Nephron progenitor cell (in vitro differentiated cells): ENCODE results near the gene NOM1.

Experiments used
- DNase-seq: peaks from one replicate; pipeline ENCODE4 v3.0.0; 2021
- H3K27ac Mint-ChIP-seq: 2 replicates; pipeline ENCODE4 v1.8.0; 2021; ENCODE audit warnings: mild to moderate bottlenecking, moderate library complexity, mixed read lengths
- H3K27me3 Mint-ChIP-seq: 2 replicates; pipeline ENCODE4 v1.8.0; 2021; ENCODE audit warnings: mild to moderate bottlenecking, low read depth, mixed read lengths; ENCODE audit not compliant: poor library complexity
- H3K36me3 Mint-ChIP-seq: 2 replicates; pipeline ENCODE4 v1.8.0; 2021; ENCODE audit warnings: low read depth, mixed read lengths
- H3K4me1 Mint-ChIP-seq: 2 replicates; pipeline ENCODE4 v1.8.0; 2021; ENCODE audit warnings: mixed read lengths
- H3K4me3 Mint-ChIP-seq: 2 replicates; pipeline ENCODE4 v1.8.0; 2021; ENCODE audit warnings: mild to moderate bottlenecking, moderate library complexity, mixed read lengths
- H3K9me3 Mint-ChIP-seq: 2 replicates; pipeline ENCODE4 v1.8.0; 2021; ENCODE audit warnings: mild to moderate bottlenecking, moderate library complexity, mixed read lengths
- CTCF ChIP-seq: fragments of 200-600 bp; sonication (generic); IDR thresholded peaks from 2 replicates; pipeline ENCODE4 v1.5.0; 2021; ENCODE audit warnings: antibody characterized with exemption

Gene NOM1

GRCh38 chr7:156994417-156994816 is 44.9 kb downstream of the NOM1 start:
- DNase-seq: no peak
- no peak overlapping the region for H3K27ac Mint-ChIP-seq
- H3K36me3 Mint-ChIP-seq: no peaks in the 10 kb centered on the region
- H3K9me3 Mint-ChIP-seq: peaks cover 13% of the 10 kb centered on the region
- no peak overlapping the region for H3K4me3 Mint-ChIP-seq
- H3K27me3 Mint-ChIP-seq: peaks cover 80% of the 10 kb centered on the region
- TF ChIP-seq CTCF: no peak
- H3K4me1 Mint-ChIP-seq: peaks cover 15% of the 10 kb centered on the region

DNA sequence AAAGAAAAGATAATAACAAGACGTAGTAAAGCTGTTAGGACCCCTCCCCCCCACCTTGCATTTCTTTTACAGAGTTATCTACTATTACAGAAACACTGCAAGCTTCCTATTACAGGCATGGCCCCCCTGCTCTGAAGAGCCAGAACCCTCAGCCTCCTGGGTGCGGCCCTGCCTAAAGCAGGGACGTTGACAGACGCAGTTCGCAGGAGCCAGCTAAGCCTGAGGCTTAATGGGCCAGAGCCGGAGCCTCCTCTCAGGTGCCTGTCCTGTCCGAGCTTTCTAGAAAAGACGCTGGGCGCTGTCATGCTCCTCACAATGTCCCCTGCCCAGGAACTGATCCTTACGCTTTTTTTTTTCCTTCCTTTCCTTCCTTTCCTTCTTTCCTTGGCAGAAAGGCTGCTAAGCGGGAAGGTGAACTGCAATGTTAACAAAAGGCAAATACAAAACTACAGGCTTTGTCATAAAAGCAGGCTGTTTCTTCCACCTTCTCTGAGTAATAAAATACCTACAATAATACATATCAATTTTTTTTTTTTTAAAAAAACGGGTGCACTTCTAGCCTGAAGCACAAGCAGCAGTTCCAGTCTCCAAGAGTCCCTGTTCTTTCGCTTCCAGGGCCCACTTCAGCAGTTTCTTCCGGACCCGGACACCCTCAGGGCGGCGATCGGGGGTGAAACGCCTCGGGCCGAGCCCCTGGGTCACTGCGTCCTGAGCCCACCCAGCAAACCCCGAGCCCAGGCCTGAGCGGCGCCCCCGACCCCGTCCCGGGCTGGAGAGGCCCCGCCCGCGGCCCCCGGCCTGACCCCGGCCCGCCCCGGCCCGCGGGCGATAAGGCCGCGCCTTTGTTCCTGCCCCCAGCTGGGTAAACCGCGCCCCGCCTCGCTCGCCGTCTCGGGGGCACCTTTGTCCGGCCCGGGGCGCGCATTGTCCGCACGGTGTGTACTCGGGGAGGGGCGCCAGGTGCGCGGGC is 49.8 kb downstream of the NOM1 start:
- peaks cover 30% of the 10 kb centered on the region for H3K4me1 Mint-ChIP-seq
- H3K9me3 Mint-ChIP-seq: peaks cover 18% of the 10 kb centered on the region
- H3K27ac Mint-ChIP-seq: no peak overlapping the region
- no peak for TF ChIP-seq CTCF
- DNase-seq: no peak
- H3K36me3 Mint-ChIP-seq: no peaks in the 10 kb centered on the region
- peaks cover 97% of the 10 kb centered on the region for H3K27me3 Mint-ChIP-seq
- H3K4me3 Mint-ChIP-seq: peak overlapping the region; percentile 13

GRCh38 chr7:156999958-157000726 is 50.6 kb downstream of the NOM1 start:
- H3K36me3 Mint-ChIP-seq: no peaks in the 10 kb centered on the region
- peak overlapping the region; percentile 61 for H3K4me3 Mint-ChIP-seq
- H3K4me1 Mint-ChIP-seq: peaks cover 38% of the 10 kb centered on the region
- no peak overlapping the region for H3K27ac Mint-ChIP-seq
- no peak for DNase-seq
- TF ChIP-seq CTCF: no peak
- peaks cover 97% of the 10 kb centered on the region for H3K27me3 Mint-ChIP-seq
- H3K9me3 Mint-ChIP-seq: peaks cover 18% of the 10 kb centered on the region

DNA sequence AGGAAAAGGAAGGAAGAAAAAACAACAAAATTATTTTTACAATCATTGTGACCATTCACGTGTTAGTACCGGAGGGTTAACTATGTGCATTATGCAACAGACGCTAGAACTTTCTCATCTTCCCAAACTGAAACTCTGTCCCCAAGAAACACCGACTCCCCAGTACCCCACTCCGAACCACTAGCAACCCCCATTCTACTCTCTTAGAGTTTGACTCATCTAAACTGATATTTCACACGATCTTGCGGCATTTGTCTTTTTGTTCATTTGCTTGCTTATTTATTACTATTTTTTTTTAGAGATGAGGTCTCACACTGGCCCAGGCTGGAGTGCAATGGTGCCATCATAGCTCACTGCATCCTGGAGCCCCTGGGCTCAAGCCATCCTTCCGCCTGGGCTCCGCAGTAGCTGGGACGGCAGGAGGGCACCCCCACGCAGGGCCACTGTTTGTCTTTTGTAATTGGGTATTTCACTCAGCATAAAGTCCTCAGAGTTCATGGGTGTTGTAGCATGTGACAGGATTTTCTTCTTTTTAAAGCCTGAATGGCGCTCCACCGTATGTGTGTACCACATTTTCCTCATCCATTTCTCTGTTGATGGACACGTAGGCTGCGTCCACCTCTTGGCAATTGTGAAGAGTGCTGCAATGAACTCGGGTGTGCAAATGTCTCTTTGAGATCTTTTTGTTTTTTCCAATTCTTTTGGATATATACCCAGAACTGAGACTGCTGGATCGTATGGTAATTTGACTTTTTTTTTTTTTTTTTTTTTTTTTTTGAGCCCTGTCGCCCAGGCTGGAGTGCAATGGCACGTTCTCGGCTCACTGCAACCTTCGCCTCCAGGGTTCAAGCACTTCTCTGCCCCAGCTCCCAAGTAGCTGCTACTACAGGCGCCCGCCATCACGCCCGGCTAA is 51.5 kb downstream of the NOM1 start:
- no peak for TF ChIP-seq CTCF
- DNase-seq: no peak
- H3K9me3 Mint-ChIP-seq: peaks cover 18% of the 10 kb centered on the region
- peaks cover 100% of the 10 kb centered on the region for H3K27me3 Mint-ChIP-seq
- H3K4me3 Mint-ChIP-seq: peak overlapping the region; percentile 58
- H3K27ac Mint-ChIP-seq: no peak overlapping the region
- H3K4me1 Mint-ChIP-seq: peaks cover 38% of the 10 kb centered on the region
- no peaks in the 10 kb centered on the region for H3K36me3 Mint-ChIP-seq

- TF ChIP-seq CTCF: no peak
- Mint-ChIP-seq H3K4me1 (peaks cover 38% of the 10 kb centered on the region), H3K27ac (no peak overlapping the region), H3K36me3 (no peaks in the 10 kb centered on the region), H3K27me3 (peaks cover 100% of the 10 kb centered on the region), H3K9me3 (peaks cover 10% of the 10 kb centered on the region), H3K4me3 (peak overlapping the region; percentile 10)
- no peak for DNase-seq
Observed at GRCh38 chr7:157001920-157002818, 52.7 kb downstream of the NOM1 start.
